T-helper 17 cell (primary cell): ENCODE measurements around the gene CHI3L1. TPM values are rescaled to one million over a fixed set of nuclear protein-coding genes. Genes with fewer than 3 reads are reported as not detected.

ENCODE experiments used
- ATAC-seq: fragments of 150-1000 bp; cut with Tn5 transposase; 2 replicates; pipeline ENCODE4 v1.10.0; 2021; ENCODE audit warnings: mild to moderate bottlenecking, moderate library complexity
- DNase-seq, 3 donors: peaks; one replicate each; pipeline versions ENCODE4 v3.0.0 to v3.0.0-alpha.2; 2020 to 2021
- H3K9me3 ChIP-seq: one replicate; pipeline ENCODE4 v1.7.0; 2013; ENCODE audit warnings: low read length, mild to moderate bottlenecking; ENCODE audit not compliant: control insufficient read depth, poor library complexity, severe bottlenecking
- H3K27ac Mint-ChIP-seq: one replicate; pipeline ENCODE4 v1.8.0; 2022; ENCODE audit warnings: mild to moderate bottlenecking, moderate library complexity, mixed read lengths
- H3K27me3 Mint-ChIP-seq: one replicate; pipeline ENCODE4 v1.8.0; 2022; ENCODE audit warnings: mixed read lengths
- H3K36me3 Mint-ChIP-seq: one replicate; pipeline ENCODE4 v1.8.0; 2022; ENCODE audit warnings: low read depth, mixed read lengths
- H3K4me1 Mint-ChIP-seq: one replicate; pipeline ENCODE4 v1.8.0; 2022; ENCODE audit warnings: mild to moderate bottlenecking, mixed read lengths
- H3K4me3 Mint-ChIP-seq: one replicate; pipeline ENCODE4 v1.8.0; 2022; ENCODE audit warnings: mild to moderate bottlenecking, moderate library complexity, mixed read lengths
- total RNA-seq, 4 donors: library from RNA in 2 of 4; stranded (reverse) in 2 of 4; gene quantifications; one replicate each; pipeline ENCODE4 v1.2.3 and lab custom pipeline; 2022 to 2026

CHI3L1 gene
- total RNA-seq, 2 donors from 2014 or later, result not detected

- Mint-ChIP-seq H3K4me3 (no peak within 1 kb of the TSS), H3K27me3 (peaks cover 24% of the 10 kb centered on the region), H3K27ac (no peak within 1 kb of the TSS), H3K36me3 (no peaks in the 10 kb centered on the region), H3K4me1 (no peaks in the 10 kb centered on the region)
- no peaks in the 10 kb centered on the region for H3K9me3 ChIP-seq
- no peak for DNase-seq
- no peak for ATAC-seq
Observed at GRCh38 chr1:203175237-203175826, 11.2 kb downstream of the CHI3L1 start, which contains the start of gene MYBPH. MYBPH (minus strand) TSS chr1:203175826; CDS start chr1:203175755, 71 bp downstream.

GRCh38 chr1:203174324-203174985 lies 12.0 kb downstream of the CHI3L1 start:
- Mint-ChIP-seq H3K36me3 (no peaks in the 10 kb centered on the region), H3K4me1 (no peaks in the 10 kb centered on the region), H3K4me3 (no peak overlapping the region), H3K27me3 (peaks cover 29% of the 10 kb centered on the region), H3K27ac (no peak overlapping the region)
- DNase-seq (no peak), ATAC-seq (no peak)
- no peaks in the 10 kb centered on the region for H3K9me3 ChIP-seq

- ATAC-seq (no peak), DNase-seq (no peak)
- H3K36me3 Mint-ChIP-seq, result no peaks in the 10 kb centered on the region
- H3K27me3 Mint-ChIP-seq, result peaks cover 26% of the 10 kb centered on the region
- H3K27ac Mint-ChIP-seq, result no peak overlapping the region
- no peak overlapping the region for H3K4me3 Mint-ChIP-seq
- H3K4me1 Mint-ChIP-seq, result no peaks in the 10 kb centered on the region
- H3K9me3 ChIP-seq, result no peaks in the 10 kb centered on the region
Observed at GRCh38 chr1:203173566-203173965, 12.9 kb downstream of the CHI3L1 start.

GRCh38 chr1:203173011-203173555 lies 13.4 kb downstream of the CHI3L1 start:
- ATAC-seq (no peak), DNase-seq (no peak)
- Mint-ChIP-seq H3K36me3 (no peaks in the 10 kb centered on the region), H3K27me3 (peaks cover 21% of the 10 kb centered on the region), H3K27ac (no peak overlapping the region), H3K4me1 (no peaks in the 10 kb centered on the region), H3K4me3 (no peak overlapping the region)
- no peaks in the 10 kb centered on the region for H3K9me3 ChIP-seq

- Mint-ChIP-seq H3K36me3 (no peaks in the 10 kb centered on the region), H3K4me1 (peaks cover 3% of the 10 kb centered on the region), H3K4me3 (no peak overlapping the region), H3K27me3 (peaks cover 17% of the 10 kb centered on the region), H3K27ac (no peak overlapping the region)
- no peaks in the 10 kb centered on the region for H3K9me3 ChIP-seq
- DNase-seq (peak in 1 of 3 donors; percentile 27), ATAC-seq (peak; percentile 50)
Observed at GRCh38 chr1:203172184-203173010, 14.1 kb downstream of the CHI3L1 start.

- no peaks in the 10 kb centered on the region for H3K36me3 Mint-ChIP-seq
- no peak for DNase-seq
- H3K4me1 Mint-ChIP-seq, result peaks cover 5% of the 10 kb centered on the region
- no peaks in the 10 kb centered on the region for H3K9me3 ChIP-seq
- H3K27me3 Mint-ChIP-seq, result peaks cover 15% of the 10 kb centered on the region
- H3K4me3 Mint-ChIP-seq, result no peak overlapping the region
- ATAC-seq, result no peak
- H3K27ac Mint-ChIP-seq, result no peak overlapping the region
Observed at GRCh38 chr1:203171341-203172183, 14.9 kb downstream of the CHI3L1 start.

- no peak overlapping the region for H3K27ac Mint-ChIP-seq
- H3K27me3 Mint-ChIP-seq, result peaks cover 19% of the 10 kb centered on the region
- peaks cover 7% of the 10 kb centered on the region for H3K4me1 Mint-ChIP-seq
- DNase-seq, result no peak
- ATAC-seq, result no peak
- H3K9me3 ChIP-seq, result no peaks in the 10 kb centered on the region
- no peaks in the 10 kb centered on the region for H3K36me3 Mint-ChIP-seq
- H3K4me3 Mint-ChIP-seq, result no peak overlapping the region
Observed at GRCh38 chr1:203170625-203171330, 15.7 kb downstream of the CHI3L1 start.

- Mint-ChIP-seq H3K4me3 (no peak overlapping the region), H3K27ac (no peak overlapping the region), H3K36me3 (no peaks in the 10 kb centered on the region), H3K4me1 (peaks cover 10% of the 10 kb centered on the region), H3K27me3 (peaks cover 27% of the 10 kb centered on the region)
- ATAC-seq, result no peak
- no peaks in the 10 kb centered on the region for H3K9me3 ChIP-seq
- no peak for DNase-seq
Observed at GRCh38 chr1:203169770-203170520, 16.6 kb downstream of the CHI3L1 start.

- peaks cover 14% of the 10 kb centered on the region for H3K4me1 Mint-ChIP-seq
- H3K4me3 Mint-ChIP-seq, result no peak overlapping the region
- H3K9me3 ChIP-seq, result no peaks in the 10 kb centered on the region
- H3K36me3 Mint-ChIP-seq, result peaks cover 4% of the 10 kb centered on the region
- no peak overlapping the region for H3K27ac Mint-ChIP-seq
- no peak for ATAC-seq
- H3K27me3 Mint-ChIP-seq, result peaks cover 35% of the 10 kb centered on the region
- no peak for DNase-seq
Observed at GRCh38 chr1:203168991-203169390, 17.5 kb downstream of the CHI3L1 start.

- Mint-ChIP-seq H3K4me1 (peaks cover 14% of the 10 kb centered on the region), H3K36me3 (peaks cover 4% of the 10 kb centered on the region), H3K4me3 (no peak overlapping the region), H3K27me3 (peaks cover 42% of the 10 kb centered on the region), H3K27ac (no peak overlapping the region)
- DNase-seq, result no peak
- no peaks in the 10 kb centered on the region for H3K9me3 ChIP-seq
- ATAC-seq, result no peak
Observed at GRCh38 chr1:203168256-203168786, 18.2 kb downstream of the CHI3L1 start.

- H3K27ac Mint-ChIP-seq, result no peak overlapping the region
- no peak overlapping the region for H3K4me3 Mint-ChIP-seq
- DNase-seq, result no peak
- H3K4me1 Mint-ChIP-seq, result peaks cover 14% of the 10 kb centered on the region
- no peak for ATAC-seq
- no peaks in the 10 kb centered on the region for H3K9me3 ChIP-seq
- peaks cover 4% of the 10 kb centered on the region for H3K36me3 Mint-ChIP-seq
- H3K27me3 Mint-ChIP-seq, result peaks cover 46% of the 10 kb centered on the region
Observed at GRCh38 chr1:203167913-203168200, 18.6 kb downstream of the CHI3L1 start.
